ENCODE results near the gene WDR48.

- no peak for TF ChIP-seq CTCF (optimal IDR thresholded peaks at IDR 0.05 in 1 of 3, IDR thresholded peaks at IDR 0.05 in 1 of 3, conservative IDR thresholded peaks at IDR 0.05 in 1 of 3; ENCODE audit: extremely low read depth in 1 of 3, insufficient read depth in 2 of 3, low read length in 3 of 3)
- TF ChIP-seq EZH2 (IDR thresholded peaks at IDR 0.05; ENCODE audit: low read length) = no peak
Measured at GRCh38 chr3:39063143-39063542, 11.3 kb downstream of the WDR48 start.
